Measurements from ENCODE around the gene TMEM248. TPM values are rescaled to one million over a fixed set of nuclear protein-coding genes. Genes with fewer than 3 reads are reported as not detected.

Gene TMEM248
- total and polyA plus RNA-seq, 2 of the 8 experiments (the other 6 are each of a cell fraction or from before 2014, with no cell fraction given) = 63.6 to 126 TPM

GRCh38 chr7:66950311-66950710 is 29.3 kb downstream of the TMEM248 start:
- H3K79me1 ChIP-seq (ENCODE audit: low read depth, low read length) = no peaks in the 10 kb centered on the region; the same call in 1 of the 2 replicates
- H3K36me3 ChIP-seq (ENCODE audit: control insufficient read depth in 2 of 4, insufficient read depth in 4 of 4, low read length in 3 of 4) = peaks cover 6 to 61% (median 43%) of the 10 kb centered on the region in 4 experiments
- H2BK120ac ChIP-seq (replicated peaks; ENCODE audit: low read depth, low read length) = no peak overlapping the region
- no peak overlapping the region for H4K5ac ChIP-seq (ENCODE audit: insufficient read length, low read depth, low read length)
- no peak overlapping the region for H3K23ac ChIP-seq (ENCODE audit: insufficient read length)
- H2BK20ac ChIP-seq (ENCODE audit: low read length) = no peak overlapping the region
- no peak overlapping the region for H2BK12ac ChIP-seq (ENCODE audit: low read depth, low read length)
- no peaks in the 10 kb centered on the region; a peak in 3 of 7 replicates for H3K4me1 ChIP-seq (replicated peaks in 1 of 4; ENCODE audit: control insufficient read depth in 3 of 4, insufficient read depth in 4 of 4, low read length in 3 of 4)
- 89% methylated on average over 3 of the region's 3 CpGs; no CpG with 5 or more reads in 1 of the 2 experiments for WGBS, 2 experiments (ENCODE audit: extremely low coverage in 1 of 2, insufficient coverage in 1 of 2, insufficient read length in 1 of 2, insufficient replicate concordance in 2 of 2, low coverage in 1 of 2, low lambda C conversion rate in 2 of 2, missing lambda C conversion rate in 1 of 2)
- CTCF ChIA-PET (ENCODE audit: partially characterized antibody) = no interaction called here
- H3K4me3 ChIP-seq (ENCODE audit: extremely low read depth in 1 of 4, insufficient read depth in 2 of 4, low read depth in 3 of 4, low read length in 4 of 4) = no peak overlapping the region
- H2BK5ac ChIP-seq (ENCODE audit: low read depth, low read length) = no peak overlapping the region
- H4K8ac ChIP-seq (ENCODE audit: extremely low read depth, insufficient read depth, low read length) = no peak overlapping the region
- no peak overlapping the region for H3K4ac ChIP-seq (replicated peaks; ENCODE audit: insufficient read length, low read depth, low read length)
- no peaks in the 10 kb centered on the region for H3K27me3 ChIP-seq (replicated peaks in 1 of 4; ENCODE audit: control insufficient read depth in 3 of 4, extremely low read depth in 1 of 4, insufficient read depth in 3 of 4, low read length in 3 of 4)
- H2AK5ac ChIP-seq (ENCODE audit: low read depth, low read length) = no peak overlapping the region
- no peaks in the 10 kb centered on the region for H3K9me3 ChIP-seq (ENCODE audit: insufficient read depth in 2 of 2, low read depth in 1 of 2, low read length in 1 of 2)
- H3K79me2 ChIP-seq (ENCODE audit: control insufficient read depth in 1 of 2, insufficient read depth in 2 of 2, low read length in 2 of 2) = no peaks in the 10 kb centered on the region
- H3K4me2 ChIP-seq (ENCODE audit: insufficient read depth in 1 of 2, low read depth in 2 of 2, low read length in 2 of 2) = no peak overlapping the region
- no peak for FAIRE-seq
- H3K56ac ChIP-seq (replicated peaks; ENCODE audit: insufficient read length, low read depth, low read length) = no peak overlapping the region
- H3K27ac ChIP-seq (ENCODE audit: low read depth, low read length) = no peak overlapping the region
- no peak overlapping the region for H3K18ac ChIP-seq (ENCODE audit: extremely low read depth, low read length)
- no peak for DNase-seq (ENCODE audit: low read depth in 1 of 2, low spot score in 2 of 2)
- no peaks in the 10 kb centered on the region for H4K20me1 ChIP-seq (replicated peaks in 1 of 2; ENCODE audit: control insufficient read depth in 1 of 2, insufficient read depth in 2 of 2, low read length in 2 of 2)
- POLR2A ChIA-PET (ENCODE audit: partially characterized antibody) = no interaction called here
- no peaks in the 10 kb centered on the region for H3K23me2 ChIP-seq (ENCODE audit: low read depth, low read length)
- no peak overlapping the region for H4K91ac ChIP-seq (replicated peaks; ENCODE audit: insufficient read length, low read length)
- H3K9ac ChIP-seq (replicated peaks in 1 of 4; ENCODE audit: extremely low read depth in 1 of 4, low read depth in 3 of 4, low read length in 3 of 4) = no peak overlapping the region
- no peak overlapping the region for H3K14ac ChIP-seq (ENCODE audit: insufficient read length)
- no peak overlapping the region for H2AFZ ChIP-seq (ENCODE audit: low read length)
- TF ChIP-seq POLR2AphosphoS5 (IDR thresholded peaks at IDR 0.05; ENCODE audit: low read depth, low read length) = no peak
- no peak for TF ChIP-seq SP1 (IDR thresholded peaks at IDR 0.05; ENCODE audit: low read depth, low read length)
- TF ChIP-seq GABPA (IDR thresholded peaks at IDR 0.05; ENCODE audit: borderline replicate concordance, insufficient read depth, low read length) = no peak
- no peak for TF ChIP-seq CHD2 (IDR thresholded peaks at IDR 0.05; ENCODE audit: low read length)
- TF ChIP-seq ATF3 (IDR thresholded peaks at IDR 0.05; ENCODE audit: insufficient read depth, low read depth, low read length) = no peak
- no peak for TF ChIP-seq HDAC6 (IDR thresholded peaks at IDR 0.05; ENCODE audit: low read depth, low read length)
- TF ChIP-seq SIX5 (IDR thresholded peaks at IDR 0.05; ENCODE audit: low read depth, low read length) = no peak
- TF ChIP-seq KDM1A (IDR thresholded peaks at IDR 0.05; ENCODE audit: borderline replicate concordance, low read length) = no peak
- no peak overlapping the region for H2BK15ac ChIP-seq (ENCODE audit: low read length)

Data from H1 (cell line).